ENCODE results near the gene STAB2. TPM values are rescaled to one million over a fixed set of nuclear protein-coding genes. Genes with fewer than 3 reads are reported as not detected.
A peak's percentile ranks its signal among the peaks of the same experiment; 100 is the strongest.

Gene STAB2
- total RNA-seq, 1 experiment from 2014 or later, result not detected

GRCh38 chr12:103806803-103807202 is 219.7 kb downstream of the STAB2 start:
- no peak for TF ChIP-seq CBX3 (IDR thresholded peaks at IDR 0.05; ENCODE audit: low read depth)
- no peak for TF ChIP-seq JUND (IDR thresholded peaks at IDR 0.05)
- no peak for TF ChIP-seq ATF3 (IDR thresholded peaks at IDR 0.05)
- no peak for TF ChIP-seq MAX (IDR thresholded peaks at IDR 0.05)
- TF ChIP-seq SIN3A (IDR thresholded peaks at IDR 0.05; ENCODE audit: low read depth), result no peak
- TF ChIP-seq FOSL1 (IDR thresholded peaks at IDR 0.05; ENCODE audit: low read depth), result no peak
- H3K9me2 ChIP-seq (ENCODE audit: insufficient read depth), result no peaks in the 10 kb centered on the region
- H3K27me3 ChIP-seq (ENCODE audit: insufficient read depth, low read length), result no peaks in the 10 kb centered on the region
- H2AFZ ChIP-seq (ENCODE audit: low read depth, low read length, poor library complexity, severe bottlenecking), result no peak overlapping the region
- no peak overlapping the region for H3K4me3 ChIP-seq (replicated peaks in 1 of 2; ENCODE audit: low read depth in 1 of 2, low read length in 2 of 2)
- ATAC-seq (no peak), DNase-seq (ENCODE audit: low read depth, low spot score) (no peak)
- H3K4me1 ChIP-seq (ENCODE audit: control insufficient read depth in 1 of 2, insufficient read depth in 2 of 2, low read length in 2 of 2), result peaks cover 54 to 65% of the 10 kb centered on the region in 2 experiments
- CTCF ChIA-PET, result no interaction called here
- peak overlapping the region; percentile 62 for H3K4me2 ChIP-seq (ENCODE audit: low read length)
- no peaks in the 10 kb centered on the region for H3K9me3 ChIP-seq (ENCODE audit: control insufficient read depth in 1 of 2, insufficient read depth in 1 of 2, low read depth in 1 of 2, low read length in 2 of 2)
- H3K27ac ChIP-seq (ENCODE audit: low read depth, low read length), result peak overlapping the region; percentile 90
- peaks cover 3% of the 10 kb centered on the region; the same call in 1 of the 2 replicates for H4K20me1 ChIP-seq (ENCODE audit: insufficient read depth)
- H3K79me2 ChIP-seq (ENCODE audit: insufficient read depth, low read length), result peaks cover 10% of the 10 kb centered on the region; the same call in 1 of the 2 replicates
- intact Hi-C loops (cut with micrococcal nuclease), result no loop called here
- peaks cover 0 to 8% of the 10 kb centered on the region in 2 experiments; a peak in 2 of 4 replicates for H3K36me3 ChIP-seq (ENCODE audit: control insufficient read depth in 1 of 2, insufficient read depth in 2 of 2, low read length in 2 of 2)
- RAD21 ChIA-PET (ENCODE audit: low non-redundant PET in 1 of 2, low total read pairs in 2 of 2, uncharacterized antibody in 2 of 2, unreplicated experiment in 2 of 2), result no interaction called here
- no TSS peak for BruUV-seq (replicated peaks)
- POLR2A ChIA-PET, result no interaction called here
- H3K9ac ChIP-seq (ENCODE audit: low read length), result no peak overlapping the region

GRCh38 chr12:103807561-103808238 is 220.6 kb downstream of the STAB2 start:
- no peaks in the 10 kb centered on the region for H3K9me3 ChIP-seq (ENCODE audit: control insufficient read depth in 1 of 2, insufficient read depth in 1 of 2, low read depth in 1 of 2, low read length in 2 of 2)
- no peak overlapping the region for H3K4me3 ChIP-seq (replicated peaks in 1 of 2; ENCODE audit: low read depth in 1 of 2, low read length in 2 of 2)
- no peak overlapping the region; the same call in 1 of the 2 replicates for H3K27ac ChIP-seq (ENCODE audit: low read depth, low read length)
- no TSS peak for BruUV-seq (replicated peaks)
- ChIA-PET RAD21 (ENCODE audit: low non-redundant PET in 1 of 2, low total read pairs in 2 of 2, uncharacterized antibody in 2 of 2, unreplicated experiment in 2 of 2) (no interaction called here), CTCF (no interaction called here), POLR2A (no interaction called here)
- 0 out of 2 replicates have a peak overlapping the region, but pooled peaks have one; percentile 62 for H3K4me2 ChIP-seq (ENCODE audit: low read length)
- no peak for TF ChIP-seq EZH2 (IDR thresholded peaks at IDR 0.05)
- TF ChIP-seq CBX3 (IDR thresholded peaks at IDR 0.05; ENCODE audit: low read depth), result no peak
- no peak for TF ChIP-seq MAX (IDR thresholded peaks at IDR 0.05)
- no peak for TF ChIP-seq JUND (IDR thresholded peaks at IDR 0.05)
- TF ChIP-seq ZBTB33 (IDR thresholded peaks at IDR 0.05; ENCODE audit: extremely low read depth, insufficient replicate concordance, low read length), result no peak
- no peak for TF ChIP-seq ZNF274 (IDR thresholded peaks at IDR 0.05; ENCODE audit: low read depth, low read length)
- peaks cover 10% of the 10 kb centered on the region; the same call in 1 of the 2 replicates for H3K79me2 ChIP-seq (ENCODE audit: insufficient read depth, low read length)
- H3K9me2 ChIP-seq (ENCODE audit: insufficient read depth), result no peaks in the 10 kb centered on the region
- no peak overlapping the region for H2AFZ ChIP-seq (ENCODE audit: low read depth, low read length, poor library complexity, severe bottlenecking)
- H3K4me1 ChIP-seq (ENCODE audit: control insufficient read depth in 1 of 2, insufficient read depth in 2 of 2, low read length in 2 of 2), result peaks cover 45 to 56% of the 10 kb centered on the region in 2 experiments
- H4K20me1 ChIP-seq (ENCODE audit: insufficient read depth), result peaks cover 3% of the 10 kb centered on the region; the same call in 1 of the 2 replicates
- DNase-seq (ENCODE audit: low read depth, low spot score) (no peak), ATAC-seq (no peak)
- no peaks in the 10 kb centered on the region for H3K27me3 ChIP-seq (ENCODE audit: insufficient read depth, low read length)
- intact Hi-C loops (cut with micrococcal nuclease), result no loop called here
- peaks cover 0 to 8% of the 10 kb centered on the region in 2 experiments; a peak in 2 of 4 replicates for H3K36me3 ChIP-seq (ENCODE audit: control insufficient read depth in 1 of 2, insufficient read depth in 2 of 2, low read length in 2 of 2)
- no peak overlapping the region for H3K9ac ChIP-seq (ENCODE audit: low read length)
